ENCODE data around the gene ZNF738.

ZNF738 gene

DNA sequence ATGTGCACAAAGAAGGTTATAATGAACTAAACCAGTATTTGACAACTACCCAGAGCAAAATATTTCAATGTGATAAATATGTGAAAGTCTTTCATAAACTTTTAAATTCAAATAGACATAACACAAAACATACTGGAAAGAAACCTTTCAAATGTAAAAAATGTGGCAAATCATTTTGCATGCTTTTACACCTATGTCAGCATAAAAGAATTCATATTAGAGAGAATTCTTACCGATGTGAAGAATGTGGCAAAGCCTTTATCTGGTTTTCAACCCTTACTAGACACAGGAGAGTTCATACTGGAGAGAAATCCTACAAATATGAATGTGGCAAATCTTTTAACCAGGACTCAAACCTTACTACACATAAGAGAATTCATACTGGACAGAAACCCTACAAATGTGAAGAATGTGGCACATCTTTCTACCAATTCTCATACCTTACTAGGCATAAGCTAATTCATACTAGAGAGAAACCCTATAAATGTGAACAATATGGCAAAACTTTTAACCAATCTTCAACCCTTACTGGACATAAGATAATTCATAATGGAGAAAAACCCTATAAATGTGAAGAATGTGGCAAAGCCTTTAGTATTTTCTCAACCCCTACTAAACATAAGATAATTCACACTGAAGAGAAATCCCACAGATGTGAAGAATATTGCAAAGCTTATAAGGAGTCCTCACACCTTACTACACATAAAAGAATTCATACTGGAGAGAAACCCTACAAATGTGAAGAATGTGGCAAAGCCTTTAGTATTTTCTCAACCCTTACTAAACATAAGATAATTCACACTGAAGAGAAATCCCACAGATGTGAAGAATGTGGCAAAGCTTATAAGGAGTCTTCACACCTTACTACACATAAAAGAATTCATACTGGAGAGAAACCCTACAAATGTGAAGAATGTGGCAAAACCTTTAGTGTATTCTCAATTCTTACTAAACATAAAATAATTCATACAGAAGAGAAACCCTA lies 64.5 kb downstream of the ZNF738 start:
- DNase-seq: no peak
